DMS79 treated with DMSO at 0.1 percent for 48 hours (cell line): Measurements from ENCODE around the gene MRC2.
"Not testable (repeated sequence)": the region's sequence is repeated elsewhere in the genome, so short reads cannot be mapped to it uniquely, and the experiment has no call there.

Experiments
- DNase-seq: peaks from one replicate; lab custom pipeline; 2025; lab: John Stamatoyannopoulos, UW

MRC2 gene

GRCh38 chr17:62679866-62680377 is 52.5 kb downstream of the MRC2 start:
- no peak for DNase-seq

GRCh38 chr17:62680541-62681052 is 53.1 kb downstream of the MRC2 start:
- no peak for DNase-seq

- DNase-seq: no peak
These were observed 53.8 kb downstream of the MRC2 start for GRCh38 chr17:62681061-62681938.

GRCh38 chr17:62681939-62682381 is 54.5 kb downstream of the MRC2 start:
- DNase-seq: no peak

- DNase-seq: no peak
These were observed 56.7 kb downstream of the MRC2 start for GRCh38 chr17:62684179-62684578.

- no peak for DNase-seq
These were observed 60.5 kb downstream of the MRC2 start for GRCh38 chr17:62687997-62688396.

- no peak for DNase-seq
These were observed 61.1 kb downstream of the MRC2 start for GRCh38 chr17:62688398-62689160.

GRCh38 chr17:62689441-62690167 is 62.1 kb downstream of the MRC2 start:
- no peak for DNase-seq

GRCh38 chr17:62690168-62690897 is 62.9 kb downstream of the MRC2 start:
- no peak for DNase-seq

- DNase-seq: not testable (repeated sequence)
These were observed 64.1 kb downstream of the MRC2 start for GRCh38 chr17:62691589-62691915.

GRCh38 chr17:62692159-62692651 is 64.7 kb downstream of the MRC2 start:
- DNase-seq: no peak

- DNase-seq: no peak
These were observed 65.4 kb downstream of the MRC2 start for GRCh38 chr17:62692721-62693431.

GRCh38 chr17:62693616-62694409 is 66.3 kb downstream of the MRC2 start:
- peak; percentile 19 for DNase-seq

- DNase-seq: not testable (repeated sequence)
These were observed 67.7 kb downstream of the MRC2 start for GRCh38 chr17:62695093-62695738.

GRCh38 chr17:62696256-62696655 is 68.8 kb downstream of the MRC2 start:
- no peak for DNase-seq

GRCh38 chr17:62696726-62697490 is 69.4 kb downstream of the MRC2 start:
- no peak for DNase-seq

GRCh38 chr17:62698459-62698858 is 71.0 kb downstream of the MRC2 start:
- not testable (repeated sequence) for DNase-seq

- no peak for DNase-seq
These were observed 73.7 kb downstream of the MRC2 start for GRCh38 chr17:62700964-62701705.
